HG02943 (cell line): ENCODE results near the gene ZDHHC24.
A peak's percentile ranks its signal among the peaks of the same experiment; 100 is the strongest.
"Not testable (repeated sequence)": the region's sequence is repeated elsewhere in the genome, so short reads cannot be mapped to it uniquely, and the experiment has no call there.

Experiments used
- ATAC-seq: cut with Tn5 transposase; IDR thresholded peaks from one replicate; pipeline ENCODE4 v1.9.1; 2021; ENCODE audit warnings: mild to moderate bottlenecking, low read depth, moderate library complexity; ENCODE audit not compliant: unreplicated experiment

Gene ZDHHC24

DNA sequence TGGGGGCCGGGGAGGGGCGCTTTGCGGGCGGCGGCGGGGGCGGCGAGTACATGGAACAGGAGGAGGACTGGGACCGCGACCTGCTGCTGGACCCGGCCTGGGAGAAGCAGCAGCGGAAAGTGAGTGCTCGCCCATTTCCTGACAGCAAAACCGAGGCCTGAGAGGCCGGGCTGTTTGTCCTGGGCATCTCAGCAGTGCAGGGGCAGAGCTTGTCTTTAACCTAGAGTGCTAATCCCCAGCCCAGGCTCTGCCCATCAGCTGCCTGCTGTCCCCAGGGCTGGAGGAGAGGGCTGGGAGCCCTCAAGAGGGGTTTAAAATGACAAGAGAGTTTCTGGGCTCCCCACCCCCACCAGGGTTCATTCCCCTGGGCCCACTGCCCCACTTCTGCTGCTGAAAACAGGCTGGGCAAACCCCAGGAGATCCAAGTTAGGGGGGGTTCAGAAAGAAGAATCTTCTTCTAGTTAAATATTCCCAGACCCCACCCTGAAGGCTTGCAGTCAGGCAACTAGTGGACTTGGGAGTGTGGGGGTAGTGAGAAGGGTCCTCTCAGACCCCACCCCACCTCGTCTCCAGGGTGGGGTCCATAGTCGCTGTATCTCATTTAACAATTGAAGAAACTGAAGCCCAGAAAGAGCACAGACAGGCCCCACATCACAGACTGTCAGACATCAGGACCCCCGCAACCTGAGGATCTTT lies 1.3 kb upstream of the ZDHHC24 start:
- ATAC-seq = no peak

DNA sequence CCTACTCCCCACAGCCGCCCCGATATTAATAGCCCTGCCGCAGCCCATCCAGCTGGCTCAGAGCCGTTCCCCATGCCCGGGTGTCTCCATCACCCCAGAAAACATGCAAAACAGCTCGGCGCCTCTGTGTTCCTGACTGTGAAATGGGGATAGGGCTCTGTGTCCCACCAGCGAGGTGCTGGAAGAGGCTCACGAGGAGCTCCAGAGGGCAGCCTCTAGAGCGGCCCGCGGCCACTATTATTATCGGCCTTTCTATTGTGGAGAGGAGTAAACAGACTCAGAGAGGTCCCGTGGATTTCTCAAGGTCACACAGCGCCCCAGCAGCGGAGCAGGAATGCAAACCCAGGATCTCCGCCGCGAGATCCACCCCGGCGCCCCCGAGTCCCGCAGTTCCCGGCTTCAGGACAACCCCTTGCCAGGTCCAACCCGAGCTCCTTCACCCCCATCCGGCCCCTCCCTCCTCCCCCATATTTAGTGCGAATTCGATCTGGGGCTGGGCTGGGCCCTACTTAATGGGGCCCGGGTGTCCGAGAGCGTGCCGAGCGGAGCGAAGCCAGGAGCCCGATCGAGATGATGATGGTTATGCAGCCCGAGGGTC lies 619 bp upstream of the ZDHHC24 start, which contains the start of gene ACTN3:
Gene ACTN3, plus strand, starts transcription at position 536 of the 598 bp plus-strand sequence. Its CDS starts 35 bp downstream, at position 571.
- peak; percentile 2 for ATAC-seq

DNA sequence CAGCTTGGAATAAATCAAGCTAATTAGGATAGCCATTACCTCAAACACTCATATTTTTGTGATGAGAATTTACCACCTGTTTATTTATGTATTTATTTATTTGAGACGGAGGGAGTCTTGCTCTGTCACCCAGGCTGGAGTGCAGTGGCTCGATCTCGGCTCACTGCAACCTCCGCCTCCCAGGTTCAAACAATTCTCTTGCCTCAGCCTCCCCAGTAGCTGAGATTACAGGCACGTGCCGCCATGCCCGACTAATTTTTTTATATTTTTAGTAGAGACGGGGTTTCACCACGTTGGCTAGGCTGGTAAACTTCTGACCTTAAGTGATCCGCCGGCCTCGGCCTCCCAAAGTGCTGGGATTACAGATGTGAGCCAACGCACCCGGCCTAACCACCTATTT lies 896 bp downstream of the ZDHHC24 start:
- ATAC-seq = not testable (repeated sequence)

DNA sequence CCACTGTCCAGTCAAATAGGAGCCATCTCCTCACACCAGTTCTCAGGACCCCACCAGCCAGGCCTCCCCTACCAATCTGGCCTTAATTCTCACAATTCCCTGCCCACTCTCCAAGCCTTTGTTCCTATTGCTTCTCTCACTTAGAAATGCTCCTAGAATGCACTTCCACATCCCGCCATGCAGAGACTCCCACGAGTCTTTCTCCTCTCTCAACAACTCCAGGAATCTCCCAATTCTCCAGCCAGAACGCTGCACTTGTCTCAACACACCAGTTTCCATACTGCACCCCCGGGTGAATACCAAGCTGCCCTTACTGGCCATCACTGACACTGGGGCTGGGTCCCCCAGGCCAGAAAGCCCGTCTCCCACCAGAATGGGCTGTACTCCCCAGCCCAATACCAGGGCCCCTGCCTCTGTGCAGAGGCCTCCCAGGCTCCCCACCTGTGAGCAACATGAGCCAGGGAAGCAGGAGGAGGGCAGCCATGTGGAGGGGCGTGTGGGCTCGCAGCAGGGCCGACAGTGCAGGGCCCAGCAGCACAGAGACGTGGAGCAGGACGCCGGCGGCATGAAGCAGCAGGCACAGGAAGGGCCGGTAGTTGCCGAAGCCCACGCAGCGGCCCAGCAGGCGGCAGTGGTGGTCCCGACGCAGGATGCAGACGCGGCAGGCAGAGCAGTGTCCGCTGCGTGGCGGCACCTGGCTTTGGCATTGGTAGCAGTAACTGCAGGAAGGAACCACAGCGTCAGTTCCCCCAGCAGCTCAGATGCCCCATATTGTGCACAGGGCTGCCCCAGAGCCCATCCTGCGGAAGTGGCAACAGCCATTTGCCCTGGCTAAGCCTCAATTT lies 2.4 kb downstream of the ZDHHC24 start:
- ATAC-seq = no peak

DNA sequence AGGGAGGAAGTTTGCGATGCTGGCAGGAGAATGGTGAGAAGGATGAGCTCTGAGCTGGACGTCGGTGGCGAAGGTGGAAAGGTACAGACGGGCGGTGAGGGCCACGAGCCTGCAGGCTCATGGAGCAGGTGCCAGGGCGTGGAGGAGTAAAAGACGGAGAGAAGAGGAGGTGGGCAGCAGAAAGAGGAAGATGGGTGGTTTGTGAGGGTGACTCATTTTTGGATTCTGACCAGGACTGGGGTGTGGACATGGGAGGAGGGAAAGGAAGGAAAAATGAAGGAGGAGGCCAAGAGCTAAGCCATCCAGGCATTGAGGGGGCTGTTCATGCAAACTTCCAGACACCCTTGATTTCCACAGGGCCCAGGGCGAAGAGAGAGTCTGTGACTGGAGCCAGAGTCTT lies 3.5 kb downstream of the ZDHHC24 start:
- no peak for ATAC-seq

DNA sequence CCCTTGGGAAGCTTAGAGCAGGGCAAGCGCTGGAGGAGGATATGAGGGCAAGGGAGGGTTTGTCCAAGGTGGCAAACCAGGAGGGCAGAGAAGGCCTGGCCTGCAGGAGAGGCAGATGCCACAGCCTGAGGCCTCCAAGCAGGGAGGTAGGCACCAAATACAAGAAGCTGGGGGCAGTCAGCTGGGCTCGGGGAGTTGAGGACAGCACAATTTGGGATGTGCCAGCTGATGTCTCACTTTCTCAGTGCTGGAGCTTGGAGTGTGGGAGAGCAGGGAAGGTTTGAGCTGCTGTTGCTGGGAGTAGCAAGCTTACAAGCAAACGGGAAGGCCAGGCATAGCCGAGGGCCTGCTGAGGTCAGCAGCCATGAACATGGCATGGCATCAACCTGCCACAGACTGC lies 4.0 kb downstream of the ZDHHC24 start:
- ATAC-seq = no peak

DNA sequence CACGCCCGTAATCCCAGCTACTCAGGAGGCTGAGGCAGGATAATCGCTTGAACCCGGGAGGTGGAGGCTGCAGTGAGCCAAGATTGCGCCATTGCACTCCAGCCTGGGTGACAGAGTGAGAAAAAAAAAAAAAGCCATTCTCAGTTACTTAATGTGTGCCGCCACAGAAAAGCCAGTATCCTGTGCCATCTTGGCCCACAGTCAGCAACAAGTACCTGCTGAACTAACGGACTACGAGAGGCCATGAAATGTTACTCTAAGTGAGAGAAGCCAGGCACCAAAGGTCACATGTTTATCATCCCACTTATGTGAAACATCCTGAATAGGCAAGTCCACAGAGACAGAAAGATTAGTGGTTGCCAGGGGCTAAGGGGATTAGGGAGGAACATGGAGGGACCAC lies 5.2 kb downstream of the ZDHHC24 start:
- not testable (repeated sequence) for ATAC-seq

DNA sequence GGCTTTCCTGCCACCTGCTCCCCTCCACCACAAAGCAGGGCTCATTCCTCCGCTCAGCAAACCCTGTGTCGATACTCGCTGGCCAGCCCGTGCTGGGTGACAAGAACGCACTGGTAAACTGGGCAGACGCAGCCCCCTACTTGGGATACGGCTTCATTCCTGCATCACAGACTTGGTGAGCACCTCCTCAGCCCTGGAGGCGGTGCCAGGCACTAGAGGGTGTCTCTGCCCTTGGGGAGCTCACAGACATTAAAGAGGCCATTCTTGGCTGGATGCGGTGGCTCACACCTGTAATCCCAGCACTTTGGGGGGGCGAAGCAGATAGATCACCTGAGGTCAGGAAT lies 6.0 kb downstream of the ZDHHC24 start:
- no peak for ATAC-seq

DNA sequence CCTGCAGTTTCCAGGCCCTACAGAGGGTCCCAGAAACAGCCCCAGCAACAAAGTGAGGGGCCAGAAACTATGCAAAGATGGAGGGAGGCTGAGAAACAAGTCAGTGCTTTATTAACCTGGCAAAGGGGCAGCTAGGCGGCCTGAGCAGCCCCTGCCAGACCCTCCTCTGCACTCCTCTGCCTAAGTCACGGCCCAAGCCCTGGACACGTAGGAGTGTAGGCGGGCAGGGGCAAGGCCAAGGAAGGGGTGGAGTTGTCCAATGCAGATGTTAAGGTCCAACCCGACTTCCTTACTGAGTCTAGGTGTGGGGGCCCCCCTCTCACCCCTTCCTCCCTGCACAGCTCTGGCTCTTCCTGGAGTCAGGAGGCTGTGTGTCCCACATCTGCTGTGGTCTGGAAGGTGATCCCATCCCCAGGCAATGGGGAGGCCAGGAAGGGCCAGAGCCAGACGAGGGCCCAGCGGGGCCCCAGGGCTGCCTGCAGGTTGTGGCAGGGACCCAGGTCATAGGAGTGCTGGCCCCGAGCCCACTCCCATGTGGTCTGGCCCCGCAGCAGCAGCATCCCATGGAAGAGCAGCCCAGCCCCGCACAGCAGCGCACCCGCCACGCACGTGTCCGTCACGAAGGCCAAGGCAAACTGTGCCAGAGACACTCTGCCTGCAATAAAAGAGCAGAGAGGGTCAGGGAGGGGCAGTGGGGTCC lies 6.5 kb downstream of the ZDHHC24 start:
- no peak for ATAC-seq

DNA sequence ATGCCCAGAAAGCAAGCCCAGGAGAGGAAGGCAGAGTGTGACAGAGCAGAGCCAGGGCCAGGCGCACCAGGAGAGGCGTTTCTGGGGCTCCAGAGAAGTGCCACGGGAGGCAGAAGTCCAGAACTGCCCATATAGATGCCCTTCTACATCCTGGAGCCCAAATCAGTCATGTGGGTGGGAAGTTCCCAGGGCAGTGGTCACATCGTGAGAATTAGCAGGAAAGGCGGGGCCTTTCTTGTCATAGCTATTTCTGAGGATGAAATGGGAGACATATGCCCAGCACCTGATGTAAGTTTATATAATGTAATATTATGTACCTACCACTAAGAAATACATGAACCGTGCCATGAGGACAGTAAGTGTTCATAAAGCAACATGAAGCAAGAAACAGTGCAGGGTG lies 13.1 kb downstream of the ZDHHC24 start:
- no peak for ATAC-seq

DNA sequence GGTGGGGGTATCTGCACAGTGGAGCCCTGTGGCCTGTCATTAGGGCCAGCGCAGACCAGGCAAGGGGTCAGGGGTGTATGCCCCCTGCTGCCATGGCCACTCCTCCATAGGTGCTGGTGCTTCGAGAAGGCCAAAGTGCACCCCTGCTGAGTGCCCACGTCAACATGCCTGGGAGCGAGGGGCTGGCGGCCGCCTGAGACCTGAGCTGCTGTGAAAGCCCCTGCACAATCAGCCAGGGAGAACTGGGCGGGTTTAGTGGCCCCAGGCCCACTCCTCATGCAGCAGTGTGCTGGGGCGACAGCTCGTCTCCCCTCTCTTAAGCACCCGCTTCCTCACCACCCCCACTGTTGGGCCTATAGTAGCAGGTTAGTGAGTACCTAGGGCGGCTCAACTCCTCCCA lies 14.0 kb downstream of the ZDHHC24 start:
- no peak for ATAC-seq

DNA sequence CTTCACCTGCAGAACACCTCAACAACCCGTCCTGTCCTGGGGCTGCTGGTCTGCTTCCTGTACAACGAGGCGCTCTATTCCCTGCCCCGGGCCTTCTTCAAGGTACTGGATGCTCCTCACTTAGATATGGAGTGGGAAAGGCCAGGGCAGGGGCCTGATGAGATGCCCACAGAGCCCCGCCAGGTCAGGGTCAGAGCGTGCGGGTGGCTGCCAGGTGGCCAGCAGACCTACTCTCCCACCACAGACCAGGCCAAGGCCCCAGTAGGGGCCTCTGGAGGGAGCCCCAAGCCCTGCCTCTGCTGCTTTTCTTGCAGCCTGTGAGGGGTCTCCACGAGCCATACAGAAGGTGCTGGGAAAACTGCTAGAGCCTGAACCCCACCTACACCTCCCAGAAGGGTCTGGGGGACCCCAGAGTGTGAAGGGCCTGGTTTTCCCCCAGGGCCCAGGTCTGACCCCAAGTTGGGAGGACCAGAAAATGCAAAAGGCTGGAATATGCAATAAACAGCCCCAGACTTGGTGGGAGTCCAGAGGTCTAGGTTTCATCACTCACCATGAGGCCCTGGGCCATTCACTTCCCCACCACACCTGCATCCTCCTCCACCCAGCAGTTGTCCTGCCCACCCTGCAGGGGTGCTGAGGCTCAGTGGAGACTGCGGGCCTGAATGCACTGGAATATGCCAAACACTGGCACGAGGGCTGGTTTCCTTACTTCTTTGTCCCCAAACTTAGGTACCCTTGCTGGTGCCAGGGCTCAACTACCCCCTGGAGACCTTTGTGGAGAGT lies 14.7 kb downstream of the ZDHHC24 start:
- no peak for ATAC-seq

DNA sequence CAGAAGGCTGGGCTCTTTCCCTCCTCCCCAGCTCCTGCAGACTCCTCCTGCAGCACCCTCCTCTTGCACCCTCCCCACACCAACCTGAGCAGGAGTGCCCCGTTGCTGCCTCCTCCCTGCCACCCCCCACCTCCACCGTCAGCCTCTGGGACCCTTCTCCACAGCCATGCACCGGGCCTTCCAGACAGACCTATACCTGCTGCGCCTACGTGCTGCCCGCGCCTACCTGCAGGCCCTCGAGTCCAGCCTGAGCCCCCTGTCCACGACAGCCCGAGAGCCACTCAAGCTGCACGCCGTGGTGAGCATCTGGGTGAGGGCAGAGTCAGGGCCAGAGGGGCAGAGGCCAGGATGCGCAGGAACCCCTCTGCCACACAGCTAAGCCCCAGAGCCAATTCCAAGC lies 16.2 kb downstream of the ZDHHC24 start:
- no peak for ATAC-seq

DNA sequence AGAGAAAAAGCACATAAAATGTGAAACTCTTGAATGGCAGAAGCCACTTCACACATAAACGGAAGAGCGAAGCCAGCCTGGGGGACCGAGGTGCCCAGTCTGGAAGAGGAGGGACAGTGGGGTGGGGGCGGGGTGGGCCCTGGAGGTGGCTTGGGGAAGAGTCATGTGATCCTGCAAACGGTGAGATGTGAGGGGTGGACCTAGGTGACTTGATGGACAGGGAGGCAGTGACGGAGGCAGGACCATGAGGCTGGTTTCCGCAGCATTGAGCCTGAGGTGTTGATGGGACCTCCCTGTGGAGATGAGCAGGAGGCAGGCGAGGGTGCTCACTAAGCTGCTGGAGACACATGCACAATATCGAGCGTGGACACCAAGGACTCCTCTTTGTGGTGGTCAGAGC lies 16.8 kb downstream of the ZDHHC24 start:
- no peak for ATAC-seq

DNA sequence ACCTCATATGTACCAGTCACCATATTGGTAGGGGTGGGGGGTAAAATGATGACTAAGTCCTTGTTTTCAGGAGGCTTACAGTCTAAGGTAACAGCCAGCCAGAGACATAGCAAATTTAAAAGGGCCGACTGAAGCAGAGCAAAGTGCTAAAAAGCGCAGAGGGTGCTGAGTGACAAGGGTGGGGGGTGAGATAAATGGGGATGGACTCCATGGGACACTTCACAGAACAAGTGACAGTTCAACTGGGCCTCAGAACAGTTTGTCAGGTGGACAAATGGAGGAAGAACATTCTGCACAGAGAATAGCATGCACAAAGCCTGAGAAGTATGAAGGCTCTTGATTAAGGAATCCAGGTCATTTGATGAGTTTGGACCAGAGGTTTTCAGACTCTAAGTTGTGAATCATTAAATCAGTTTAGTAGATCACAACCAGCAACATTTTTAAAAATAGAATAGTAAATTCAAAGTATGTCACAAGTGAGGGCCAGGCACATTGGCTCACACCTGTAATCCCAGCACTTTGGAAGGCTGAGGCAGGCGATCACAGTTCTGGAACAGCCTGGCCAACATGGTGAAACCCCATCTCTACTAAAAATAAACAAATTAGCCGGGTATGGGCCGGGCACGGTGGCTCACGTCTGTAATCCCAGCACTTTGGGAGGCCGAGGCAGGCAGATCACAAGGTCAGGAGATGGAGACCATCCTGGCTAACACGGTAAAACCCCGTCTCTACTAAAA lies 21.4 kb downstream of the ZDHHC24 start:
- no peak for ATAC-seq

DNA sequence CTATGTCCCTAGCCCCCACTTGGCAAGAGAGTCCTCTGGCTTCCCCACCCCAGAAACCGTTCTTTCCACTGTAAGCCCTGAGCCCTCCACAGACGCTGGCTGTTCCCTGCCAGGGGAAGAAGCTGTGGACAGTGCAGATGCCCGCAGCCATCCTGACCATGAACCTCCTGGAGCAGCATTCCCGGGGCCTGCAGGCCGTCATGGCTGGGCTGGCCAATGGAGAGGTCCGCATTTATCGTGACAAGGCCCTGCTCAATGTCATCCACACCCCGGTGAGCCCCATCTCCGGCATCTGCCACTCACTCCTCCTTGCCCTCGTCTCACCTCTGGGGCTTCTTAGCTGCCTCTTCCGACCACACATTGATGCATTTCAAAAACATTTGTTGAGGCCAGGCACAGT lies 22.2 kb downstream of the ZDHHC24 start:
- no peak for ATAC-seq

DNA sequence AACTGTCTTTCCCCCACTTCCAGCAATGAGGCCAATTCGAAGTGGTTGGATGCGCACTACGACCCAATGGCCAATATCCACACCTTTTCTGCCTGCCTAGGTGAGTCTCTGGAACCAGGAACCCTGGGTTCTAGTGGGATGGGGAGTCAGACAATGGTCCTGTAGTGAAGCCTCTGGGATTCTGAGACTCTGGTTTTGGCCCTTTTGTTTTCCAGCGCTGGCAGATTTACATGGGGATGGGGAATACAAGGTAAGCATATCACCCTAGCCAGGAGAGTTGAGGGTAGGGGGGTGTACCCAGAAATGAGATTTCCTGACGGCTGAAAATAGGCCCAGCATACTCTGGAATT lies 34.9 kb downstream of the ZDHHC24 start:
- ATAC-seq = no peak

DNA sequence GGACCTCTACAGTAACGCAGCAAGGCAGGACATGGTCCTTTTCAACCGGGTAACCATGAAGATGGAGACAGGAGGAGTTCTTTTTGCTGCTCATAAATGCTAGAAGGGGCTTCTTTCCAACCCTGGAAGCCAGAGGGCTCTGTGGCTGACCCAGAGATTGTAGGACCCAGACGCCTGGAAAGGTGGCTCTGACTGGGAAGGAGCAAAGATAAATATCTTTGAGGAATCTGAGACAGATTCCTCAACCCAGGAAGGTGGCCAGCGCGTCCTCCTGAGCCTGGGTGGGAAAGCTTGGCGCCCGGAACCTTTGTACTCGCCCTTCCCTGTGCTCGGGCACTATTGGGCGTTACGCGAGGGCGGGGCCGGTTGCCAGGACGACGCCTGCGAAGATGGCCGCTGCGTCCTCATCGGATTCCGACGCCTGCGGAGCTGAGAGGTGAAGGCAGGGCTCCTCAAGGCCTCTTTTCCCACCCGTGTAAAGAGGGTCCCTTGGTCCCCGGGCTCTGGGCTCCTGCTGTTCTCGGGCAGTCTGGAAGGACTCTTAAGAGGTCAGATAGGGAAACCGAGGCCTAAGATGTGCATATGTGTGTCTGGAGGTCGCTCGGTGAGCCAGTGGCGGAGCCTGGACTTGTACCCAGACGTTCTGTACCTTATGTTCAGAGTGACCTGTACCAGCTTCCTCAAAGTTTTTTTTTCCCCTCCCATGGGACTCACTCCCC lies 35.4 kb downstream of the ZDHHC24 start, which contains the start of gene BBS1:
Gene BBS1, plus strand, starts transcription at position 365 of the 719 bp plus-strand sequence. Its CDS starts 25 bp downstream, at position 390.
- peak; percentile 71 for ATAC-seq

DNA sequence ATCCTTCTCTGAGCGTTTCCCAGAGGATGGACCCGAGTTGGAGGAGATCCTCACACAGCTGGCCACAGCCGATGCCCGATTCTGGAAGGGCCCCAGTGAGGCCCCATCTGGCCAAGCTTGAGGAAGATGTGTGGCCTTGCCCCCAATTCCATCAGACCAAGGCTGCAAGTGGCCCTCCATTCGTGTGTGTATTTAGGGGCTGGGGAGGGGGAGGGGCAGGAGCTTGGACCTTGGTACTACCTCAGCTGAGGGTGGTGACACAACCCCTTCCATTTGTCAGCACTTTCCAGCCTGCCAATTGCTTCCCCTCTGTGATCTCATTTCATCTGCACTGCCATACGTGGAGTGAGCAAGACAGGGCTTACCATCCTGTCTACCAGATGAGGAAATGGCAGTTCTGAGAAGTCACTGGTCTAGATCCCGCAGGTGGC lies 36.7 kb downstream of the ZDHHC24 start:
- ATAC-seq = no peak
